ENCODE data around the gene ZNF615.
"Not testable (repeated sequence)": the region's sequence is repeated elsewhere in the genome, so short reads cannot be mapped to it uniquely, and the experiment has no call there.

The ZNF615 gene

GRCh38 chr19:52007806-52008557 is at the start of gene ZNF615:
TSS of gene ZNF615 (minus strand) at chr19:52008211. CDS start at chr19:52003711, 4,500 bp downstream.
- DNase-seq, result peak; percentile 91

GRCh38 chr19:52056480-52056879 is 48.5 kb upstream of the ZNF615 start:
- DNase-seq, result not testable (repeated sequence)

GRCh38 chr19:52051736-52052135 is 43.7 kb upstream of the ZNF615 start:
- not testable (repeated sequence) for DNase-seq

- DNase-seq, result peak; percentile 86
Observed at GRCh38 chr19:52048555-52049501, 40.8 kb upstream of the ZNF615 start, which contains the start of gene ZNF432. TSS of gene ZNF432 (minus strand) at chr19:52048838. CDS start at chr19:52046868, 1,970 bp downstream.

GRCh38 chr19:52039169-52039568 is 31.2 kb upstream of the ZNF615 start:
- no peak for DNase-seq

- DNase-seq, result no peak
Observed at GRCh38 chr19:52034051-52034728, 26.2 kb upstream of the ZNF615 start.

- no peak for DNase-seq
Observed at GRCh38 chr19:52028780-52029123, 20.7 kb upstream of the ZNF615 start.

- peak; percentile 90 for DNase-seq
Observed at GRCh38 chr19:52028027-52028779, 20.2 kb upstream of the ZNF615 start, which contains the start of gene ZNF614. TSS of gene ZNF614 (minus strand) at chr19:52028379. CDS start at chr19:52025745, 2,634 bp downstream.

GRCh38 chr19:52026255-52026990 is 18.4 kb upstream of the ZNF615 start:
- not testable (repeated sequence) for DNase-seq

GRCh38 chr19:52024478-52024877 is 16.5 kb upstream of the ZNF615 start:
- DNase-seq, result not testable (repeated sequence)

GRCh38 chr19:52022193-52022592 is 14.2 kb upstream of the ZNF615 start:
- DNase-seq, result no peak

- no peak for DNase-seq
Observed at GRCh38 chr19:52020506-52020905, 12.5 kb upstream of the ZNF615 start.

GRCh38 chr19:52010674-52011073 is 2.7 kb upstream of the ZNF615 start:
- no peak for DNase-seq

- no peak for DNase-seq
Observed at GRCh38 chr19:52007451-52007805, 583 bp downstream of the ZNF615 start.

- DNase-seq, result no peak
Observed at GRCh38 chr19:51994048-51994644, 13.9 kb downstream of the ZNF615 start.

GRCh38 chr19:51993422-51993821 is 14.6 kb downstream of the ZNF615 start:
- DNase-seq, result no peak

GRCh38 chr19:51986309-51987291 is 21.4 kb downstream of the ZNF615 start, which contains the start of gene ZNF350:
TSS of gene ZNF350 (minus strand) at chr19:51986840. CDS start at chr19:51974360, 12,480 bp downstream.
- DNase-seq, result peak; percentile 90

GRCh38 chr19:51983361-51983760 is 24.6 kb downstream of the ZNF615 start:
- DNase-seq, result no peak

- DNase-seq, result not testable (repeated sequence)
Observed at GRCh38 chr19:51980926-51981325, 27.1 kb downstream of the ZNF615 start.
